ENCODE measurements around the gene RABGEF1. TPM values are rescaled to one million over a fixed set of nuclear protein-coding genes. Genes with fewer than 3 reads are reported as not detected.

Gene RABGEF1
- total RNA-seq, 1 donor from 2014 or later: 21.4 TPM

GRCh38 chr7:66845379-66846095 lies 105.0 kb downstream of the RABGEF1 start:
- intact Hi-C loops (cut with micrococcal nuclease): loop anchor here (1.0 to 10.0 kb wide), 5 partner anchors 105 to 459 kb away; partner anchors contain the start of genes KCTD7 and RABGEF1

DNA sequence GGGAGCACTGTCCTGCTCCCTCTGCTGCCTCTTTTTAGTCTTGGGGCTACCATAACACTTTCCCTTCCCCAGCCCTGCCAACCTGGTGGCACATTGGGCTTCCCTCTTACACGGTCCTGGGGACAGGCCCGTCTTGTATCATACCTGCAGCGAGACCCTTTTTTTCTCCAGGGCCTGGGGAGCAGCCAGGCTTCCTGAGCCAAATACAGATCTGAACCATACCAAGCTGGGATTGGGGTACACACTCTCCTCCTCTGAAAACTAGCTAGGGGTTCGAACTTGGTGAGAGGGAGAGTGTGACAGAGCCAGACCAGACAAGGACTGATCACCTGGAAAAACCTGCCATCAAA lies 105.5 kb downstream of the RABGEF1 start:
- intact Hi-C loops (cut with micrococcal nuclease): loop anchor here (10.0 kb wide), 2 partner anchors 251 to 459 kb away; no protein-coding TSS in a partner anchor

DNA sequence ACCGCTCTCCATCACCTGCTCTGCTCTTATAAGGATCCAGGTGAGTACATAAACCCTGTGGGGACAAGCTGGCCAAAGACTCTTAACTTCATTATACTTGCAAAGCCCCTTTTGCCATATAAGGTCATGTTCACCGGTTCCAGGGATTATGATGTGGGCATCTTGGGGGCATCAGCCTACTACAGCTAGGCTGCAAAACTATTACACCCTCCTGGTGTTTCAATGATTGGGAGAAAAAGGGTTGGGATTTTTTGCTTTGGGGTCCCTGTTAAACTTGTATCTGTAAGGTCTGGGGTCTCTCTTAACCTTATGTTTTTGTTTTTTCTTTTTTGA lies 107.0 kb downstream of the RABGEF1 start:
- intact Hi-C loops (cut with micrococcal nuclease): loop anchor here (10.0 kb wide), 2 partner anchors 253 to 457 kb away; no protein-coding TSS in a partner anchor

GRCh38 chr7:66847879-66848790 lies 107.6 kb downstream of the RABGEF1 start:
- intact Hi-C loops (cut with micrococcal nuclease): loop anchor here (10.0 kb wide), 2 partner anchors 253 to 457 kb away; no protein-coding TSS in a partner anchor

DNA sequence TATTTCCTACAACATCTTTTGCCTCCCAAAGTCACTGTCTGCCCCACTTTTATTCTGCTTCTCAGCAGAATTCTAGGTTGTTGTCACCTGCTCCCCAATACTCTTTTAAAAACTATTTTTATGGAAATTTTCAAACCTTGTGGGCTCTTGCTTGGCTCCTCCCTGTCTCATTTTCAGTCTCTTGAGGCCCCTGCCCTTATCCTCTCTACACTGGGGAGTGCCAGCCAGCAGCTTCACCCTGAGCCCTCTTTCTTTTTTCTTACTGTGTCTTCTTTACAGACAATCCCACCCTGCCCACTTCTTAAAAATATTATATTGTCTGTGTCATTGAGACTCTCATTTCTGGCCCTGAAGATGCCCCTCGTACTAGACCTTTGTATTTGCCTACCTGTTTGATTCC lies 118.8 kb downstream of the RABGEF1 start:
- intact Hi-C loops (cut with micrococcal nuclease): no loop called here

DNA sequence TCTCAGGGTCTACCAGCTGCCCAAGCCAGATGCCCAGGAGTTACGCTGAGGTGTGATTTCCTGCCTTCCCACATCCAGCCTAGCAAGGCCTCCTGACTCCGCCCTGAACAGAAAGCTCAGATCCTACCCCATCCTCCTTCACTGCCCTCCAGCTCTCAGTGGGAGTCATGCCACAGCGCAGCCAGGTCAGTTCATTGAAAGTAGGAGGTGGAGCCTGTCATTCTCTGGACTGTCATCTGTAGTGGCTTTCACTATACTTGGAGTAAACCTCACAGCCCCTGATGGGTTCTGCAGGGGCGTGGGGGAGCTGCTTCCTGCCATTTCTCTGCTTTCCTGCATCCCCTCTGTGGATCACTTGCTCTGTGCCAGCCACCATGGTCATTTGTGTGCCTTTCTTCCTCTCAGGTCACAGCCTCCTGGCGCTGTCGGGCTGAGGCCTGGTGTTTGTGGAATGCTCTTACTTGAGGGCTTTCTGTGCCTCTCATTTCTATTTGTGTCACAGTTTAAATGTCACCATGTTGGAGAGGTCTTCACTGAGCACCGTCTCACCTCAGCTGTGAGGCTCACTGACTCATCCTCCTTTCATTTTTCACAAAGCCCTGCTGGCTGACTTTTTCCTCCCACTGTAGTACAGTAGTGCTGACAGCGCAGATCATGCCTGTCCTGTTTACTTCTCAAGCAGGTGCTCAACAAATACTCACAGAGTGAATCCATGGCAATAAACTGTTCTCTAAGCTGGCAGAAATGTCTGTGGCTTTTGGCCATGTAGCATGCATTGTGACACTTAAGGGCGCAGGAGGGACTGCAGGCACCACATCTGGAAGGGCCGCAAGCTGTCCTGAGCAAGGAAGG lies 119.5 kb downstream of the RABGEF1 start:
- intact Hi-C loops (cut with micrococcal nuclease): no loop called here

DNA sequence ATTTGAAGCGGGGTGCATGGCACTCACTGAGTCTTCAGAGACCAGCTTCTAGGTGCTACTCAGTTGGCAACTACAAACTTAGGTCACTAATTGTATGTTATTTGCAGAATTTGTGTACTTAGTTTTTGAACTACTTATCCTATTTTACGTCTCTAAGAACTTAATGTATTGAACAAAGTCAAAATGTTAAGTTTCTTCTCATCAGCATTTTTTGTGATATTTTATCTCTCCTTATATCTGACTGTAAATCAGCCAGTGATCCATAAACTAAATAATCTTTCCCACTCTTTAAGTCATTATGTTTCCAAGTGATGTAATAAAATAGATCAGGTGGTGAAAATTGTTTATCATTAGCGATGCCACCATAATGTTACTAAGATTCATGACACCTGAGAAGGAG lies 120.2 kb downstream of the RABGEF1 start:
- intact Hi-C loops (cut with micrococcal nuclease): no loop called here

Other genes with a start within 250 kb of the RABGEF1 start
- gene KCTD7, start 111.9 kb upstream of the RABGEF1 start, total RNA-seq: 26.3 and 27.1 TPM in 2 replicates
- gene TMEM248, start 180.5 kb downstream of the RABGEF1 start, total RNA-seq: 80.5 and 84.3 TPM in 2 replicates